Ovary (tissue), 9 donors: ENCODE data around the gene CRIP1. TPM values are rescaled to one million over a fixed set of nuclear protein-coding genes. Genes with fewer than 3 reads are reported as not detected.

Source experiments
- DNase-seq, 5 donors: peaks; one replicate each; pipeline ENCODE4 v3.0.0-alpha.2; 2019 to 2020
- H3K27ac ChIP-seq, 2 donors: fragments of 200-600 bp; one replicate each; pipeline versions ENCODE4 v1.5.1 to v1.8.0; 2019 to 2022
- H3K27me3 ChIP-seq: fragments of 200-600 bp; one replicate; pipeline ENCODE4 v1.8.0; 2022
- H3K36me3 ChIP-seq: fragments of 200-600 bp; sonication (generic); one replicate; pipeline ENCODE4 v1.5.1; 2019
- H3K4me1 ChIP-seq: one replicate; pipeline ENCODE4 v1.8.1; 2013; ENCODE audit warnings: mild to moderate bottlenecking, moderate library complexity; ENCODE audit not compliant: insufficient read depth
- H3K4me3 ChIP-seq: fragments of 200-600 bp; sonication (generic); one replicate; pipeline ENCODE4 v1.5.1; 2017
- H3K9me3 ChIP-seq, 2 donors: fragments of 200-600 bp in 1 of 2; sonication (generic) in 1 of 2; one replicate each; pipeline versions ENCODE4 v1.5.1 to v1.8.1; 2013 to 2019; ENCODE audit warnings: mild to moderate bottlenecking in 1 of 2, moderate library complexity in 1 of 2
- CTCF ChIP-seq, 3 donors: fragments of 450-650 bp in 2 of 3; fragments of 200-600 bp in 1 of 3; IDR thresholded peaks; one replicate each; pipeline versions ENCODE4 v1.5.1 to v1.8.0; 2016 to 2022; ENCODE audit warnings: antibody characterized with exemption in 3 of 3, mild to moderate bottlenecking in 1 of 3
- EP300 ChIP-seq: sonication (generic); formaldehyde crosslinking; IDR thresholded peaks from one replicate; pipeline ENCODE4 v1.6.1; 2017; ENCODE audit warnings: antibody characterized with exemption
- POLR2A ChIP-seq: fragments of 450-650 bp; IDR thresholded peaks from one replicate; pipeline ENCODE4 v1.6.1; 2017; ENCODE audit warnings: antibody characterized with exemption, mild to moderate bottlenecking, moderate library complexity
- WGBS, 3 donors: extraction: QIAGEN DNeasy Blood & Tissue Kit in 1 of 3; methylation state at CpG; one replicate each; pipeline versions ENCODE4 v1.1.5 to v1.1.7; 2013 to 2017; 5-methylcytosine and 5-hydroxymethylcytosine counted together
- intact Hi-C, 4 donors: fragments of 100-400 bp; cut with DNase I; formaldehyde crosslinking; loops; one replicate each; pipeline versions ENCODE4 v1.11.0 to v1.15.1; 2022 to 2023
- polyA plus RNA-seq, 2 donors: library from polyadenylated mRNA; stranded (reverse); fragments of 200-250 nt in 1 of 2; fragments of 350-450 nt in 1 of 2; fragmentation: Illumina TruSeq in 1 of 2; extraction: RNeasy Lipid Tissue Mini Kit (QIAGEN cat#74804) in 1 of 2; gene quantifications; one replicate each; pipeline ENCODE4 v1.2.3, GENCODE V29; 2013 to 2014
- total RNA-seq, 7 donors: library from RNA; depleted of rRNA in 2 of 7; stranded (reverse); fragments of >200 nt in 2 of 7; fragmentation: NEBNext Ultra II Directional in 3 of 7; extraction: Animal tissue kit (Norgen Biotek cat#: 25700) in 3 of 7; gene quantifications; one replicate each; pipeline versions ENCODE4 v1.1.0 to v1.2.4, GENCODE V29; 2016 to 2023
- donor health status: DM: no; HTN: no; CAD: no; lungs with moderate emphysema.
- donor health status: DM: no; HTN: no; CAD: no.
- donor health status: Bipolar disorder and iron deficiency.
- donor health status: DM: yes; HTN: yes; CAD: no.
- donor health status: DM: no; HTN: no; CAD: no.
- donor health status: DM: yes; HTN: yes; CAD: no.

Gene CRIP1
- total and polyA plus RNA-seq, 9 donors: 3.2 to 116 (median 26.4) TPM

DNA sequence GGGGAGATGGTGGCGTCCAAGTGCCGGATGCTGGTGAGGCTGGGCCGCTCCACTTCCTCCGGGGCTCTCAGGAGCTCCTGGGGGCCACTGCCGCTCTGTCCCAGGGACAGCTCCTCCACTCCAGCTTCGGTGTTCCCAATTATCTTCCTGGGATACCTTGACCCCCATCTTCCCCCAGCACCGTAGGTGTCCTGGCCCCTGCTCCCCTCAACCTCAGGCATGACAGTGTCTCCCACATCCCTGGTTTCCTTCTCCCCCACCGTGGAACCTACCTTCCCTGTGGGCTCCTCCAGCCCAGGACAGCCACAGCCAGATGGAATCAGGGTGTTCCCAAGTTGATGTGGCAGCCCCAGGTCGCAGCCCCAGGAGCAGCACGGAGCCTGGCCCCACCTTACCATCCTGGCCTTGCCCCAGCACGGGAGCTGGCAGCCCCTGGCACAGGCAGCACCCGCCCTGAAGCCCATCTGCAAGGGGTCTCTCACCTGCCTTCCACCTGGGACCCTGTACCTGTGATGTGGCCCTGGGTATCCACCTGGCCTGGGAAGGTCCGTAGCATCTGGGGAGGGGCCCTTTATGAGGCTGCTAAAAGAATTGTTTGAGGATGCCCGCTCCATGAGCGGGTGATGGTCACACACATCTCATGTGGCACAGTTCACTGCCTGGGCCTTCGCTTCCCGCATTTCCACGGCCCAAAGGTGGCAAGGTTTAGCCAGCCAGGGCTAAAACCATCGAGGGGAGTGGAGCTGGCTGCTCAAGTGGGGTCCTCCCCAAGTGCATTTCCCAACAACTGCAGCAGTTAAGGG is 43.8 kb downstream of the CRIP1 start:
- TF ChIP-seq EP300: no peak
- no peak for TF ChIP-seq POLR2A
- TF ChIP-seq CTCF (IDR thresholded peaks at IDR 0.05): no peak
- H3K4me1 ChIP-seq: peaks cover 10% of the 10 kb centered on the region
- intact Hi-C loops: no loop called here
- 73 to 87% (median 81%) methylated on average over 19 of the region's 19 CpGs for WGBS, 3 donors
- no peaks in the 10 kb centered on the region for H3K9me3 ChIP-seq
- H3K27me3 ChIP-seq: no peaks in the 10 kb centered on the region
- no peak overlapping the region for H3K27ac ChIP-seq
- DNase-seq: no peak
- H3K36me3 ChIP-seq: no peaks in the 10 kb centered on the region
- H3K4me3 ChIP-seq: no peak overlapping the region

DNA sequence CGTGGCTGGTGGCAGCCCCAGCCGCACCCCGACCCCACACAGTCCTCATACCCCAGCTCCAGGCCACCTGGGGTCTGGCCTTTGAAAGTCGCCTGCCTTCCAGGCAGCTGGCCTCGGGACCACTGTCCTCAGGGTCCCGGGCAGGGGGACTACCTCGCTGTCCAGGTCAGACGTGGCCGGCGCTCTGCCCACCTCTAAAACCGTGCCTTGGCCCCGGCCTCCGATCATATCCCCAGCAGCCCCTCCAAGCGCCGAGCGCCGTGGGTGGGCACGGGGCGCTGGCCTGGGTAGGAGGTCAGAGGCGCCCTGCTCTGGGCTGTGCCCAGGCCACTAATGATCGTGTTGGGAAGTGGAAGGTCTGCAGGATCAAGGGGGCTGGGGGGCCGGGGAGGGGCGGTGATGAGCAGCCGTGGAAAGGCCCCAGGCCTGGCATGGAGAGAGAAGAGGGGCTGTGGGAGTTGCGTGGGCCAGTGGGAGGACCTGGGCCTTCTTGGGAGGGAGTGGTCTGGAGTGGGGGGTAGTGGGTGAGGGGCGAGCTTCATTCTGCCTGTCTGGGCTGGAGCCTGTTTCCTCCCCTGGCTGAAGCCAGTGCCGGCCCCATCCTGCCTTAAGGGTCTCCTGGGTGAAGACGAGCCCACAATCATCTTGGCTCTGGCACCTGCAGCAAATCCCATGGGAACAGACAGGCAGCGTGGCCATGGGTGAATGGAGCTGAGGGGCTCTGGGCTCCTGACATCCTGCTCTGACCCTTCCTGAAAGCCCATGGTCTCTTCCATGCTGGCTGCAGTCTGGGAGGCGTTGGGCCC is 44.6 kb downstream of the CRIP1 start:
- Histone ChIP-seq H3K27ac (no peak overlapping the region), H3K27me3 (no peaks in the 10 kb centered on the region), H3K9me3 (no peaks in the 10 kb centered on the region), H3K4me1 (peaks cover 10% of the 10 kb centered on the region), H3K4me3 (no peak overlapping the region), H3K36me3 (no peaks in the 10 kb centered on the region)
- no peak for DNase-seq
- intact Hi-C loops: no loop called here
- no peak for TF ChIP-seq EP300
- TF ChIP-seq CTCF (IDR thresholded peaks at IDR 0.05): no peak
- no peak for TF ChIP-seq POLR2A
- WGBS, 3 donors: 89 to 96% (median 92%) methylated on average over 30 of the region's 30 CpGs

- TF ChIP-seq EP300 (no peak), CTCF (IDR thresholded peaks at IDR 0.05) (no peak), POLR2A (no peak)
- no peaks in the 10 kb centered on the region for H3K27me3 ChIP-seq
- H3K4me1 ChIP-seq: peaks cover 9% of the 10 kb centered on the region
- no peaks in the 10 kb centered on the region for H3K36me3 ChIP-seq
- no peak for DNase-seq
- WGBS, 3 donors: 87 to 88% (median 87%) methylated on average over 14 to 19 of the region's 19 CpGs
- intact Hi-C loops: no loop called here
- no peak overlapping the region for H3K27ac ChIP-seq
- H3K4me3 ChIP-seq: no peak overlapping the region
- no peaks in the 10 kb centered on the region for H3K9me3 ChIP-seq
These were observed 45.4 kb downstream of the CRIP1 start for GRCh38 chr14:105531894-105532623.

- Histone ChIP-seq H3K27me3 (no peaks in the 10 kb centered on the region), H3K36me3 (no peaks in the 10 kb centered on the region), H3K4me3 (no peak overlapping the region), H3K4me1 (peaks cover 8% of the 10 kb centered on the region), H3K9me3 (no peaks in the 10 kb centered on the region), H3K27ac (no peak overlapping the region)
- intact Hi-C loops: no loop called here
- 38 to 49% (median 38%) methylated on average over 10 of the region's 10 CpGs for WGBS, 3 donors
- TF ChIP-seq POLR2A (no peak), CTCF (IDR thresholded peaks at IDR 0.05) (no peak), EP300 (no peak)
- DNase-seq: no peak
These were observed 46.1 kb downstream of the CRIP1 start for GRCh38 chr14:105532735-105533141.
